VCaP (cell line): ENCODE results near the gene ETV5.

Experiments
- H3K27ac ChIP-seq: fragments of 450-650 bp; 2 replicates; pipeline ENCODE4 v1.5.1; 2017
- CTCF ChIP-seq: fragments of 450-650 bp; conservative IDR thresholded peaks from 2 replicates; pipeline ENCODE4 v1.5.1; 2017; ENCODE audit warnings: mild to moderate bottlenecking, moderate library complexity

The ETV5 gene

GRCh38 chr3:186094271-186094670 is 14.6 kb downstream of the ETV5 start:
- TF ChIP-seq CTCF, result no peak
- H3K27ac ChIP-seq, result no peak overlapping the region

DNA sequence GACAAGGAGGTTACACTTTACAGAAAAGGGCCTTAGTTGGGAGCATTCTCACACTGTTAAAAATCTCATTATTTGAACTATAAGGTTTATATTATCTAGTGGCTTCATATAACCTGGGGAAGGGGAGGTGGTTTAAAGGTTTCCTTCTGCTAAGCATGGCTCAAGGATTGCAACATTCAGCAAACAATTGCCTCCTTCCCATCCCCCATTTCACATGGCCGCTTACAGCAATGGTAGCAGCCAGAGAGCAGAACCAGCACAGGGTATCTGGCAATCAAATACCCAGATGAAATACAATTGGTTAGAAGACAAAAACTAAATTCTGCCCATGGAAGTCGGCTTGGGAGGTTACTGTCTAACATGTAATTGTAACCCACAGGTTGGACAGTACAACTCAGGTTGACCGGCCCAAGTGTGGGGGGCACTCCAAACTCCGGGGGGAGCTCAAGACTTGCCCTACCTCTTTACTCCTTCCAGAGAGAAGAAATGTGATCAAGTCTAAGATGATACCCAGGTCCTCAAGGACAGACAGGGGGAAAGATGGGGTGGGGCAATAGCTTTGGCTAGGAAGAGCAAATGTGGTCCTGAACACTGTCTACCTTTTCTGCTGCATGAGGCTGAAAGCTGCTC is 15.5 kb downstream of the ETV5 start:
- H3K27ac ChIP-seq, result no peak overlapping the region
- TF ChIP-seq CTCF, result no peak

- no peak for TF ChIP-seq CTCF
- no peak overlapping the region for H3K27ac ChIP-seq
Measured at GRCh38 chr3:186092360-186093070, 16.4 kb downstream of the ETV5 start.

GRCh38 chr3:186090901-186091300 is 18.0 kb downstream of the ETV5 start:
- no peak overlapping the region for H3K27ac ChIP-seq
- TF ChIP-seq CTCF, result no peak

DNA sequence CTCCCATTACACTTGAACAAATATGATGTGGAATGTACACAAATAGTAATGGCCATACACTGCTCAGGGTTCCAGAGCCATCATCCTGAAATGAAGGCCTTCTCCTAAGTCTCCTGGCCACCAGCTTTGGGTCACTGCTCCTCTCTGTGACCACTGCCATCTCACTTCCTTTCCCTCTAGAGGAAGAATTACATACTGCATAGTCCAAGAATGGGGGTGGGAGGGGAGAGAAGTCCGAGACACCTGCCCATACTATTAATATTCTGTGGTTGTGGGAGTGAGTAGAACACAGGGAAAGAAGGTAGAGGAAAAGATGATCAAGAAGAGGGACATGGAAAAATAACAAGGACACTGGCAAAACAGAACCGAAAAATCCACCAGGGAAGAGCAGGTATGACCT is 20.6 kb downstream of the ETV5 start:
- no peak for TF ChIP-seq CTCF
- no peak overlapping the region for H3K27ac ChIP-seq

GRCh38 chr3:186084264-186084663 is 24.6 kb downstream of the ETV5 start:
- H3K27ac ChIP-seq, result no peak overlapping the region

GRCh38 chr3:186083746-186084145 is 25.1 kb downstream of the ETV5 start:
- TF ChIP-seq CTCF, result no peak
- no peak overlapping the region for H3K27ac ChIP-seq

More at GRCh38 chr3:186084264-186084663, 24.6 kb downstream of the ETV5 start:
- TF ChIP-seq CTCF, result no peak
